Choroid plexus epithelial cell (primary cell): ENCODE data around the gene CYP4F22.
"Not testable (repeated sequence)": the region's sequence is repeated elsewhere in the genome, so short reads cannot be mapped to it uniquely, and the experiment has no call there.

ENCODE experiments used
- DNase-seq: peaks from one replicate; pipeline ENCODE4 v3.0.0-alpha.2; 2010; ENCODE audit warnings: low read depth
- H3K4me3 ChIP-seq: 2 replicates; pipeline ENCODE4 v1.5.1; 2011; ENCODE audit warnings: low read depth, mild to moderate bottlenecking, control low read depth, low read length, moderate library complexity
- CTCF ChIP-seq: conservative IDR thresholded peaks from 2 replicates; pipeline ENCODE4 v1.5.1; 2011; ENCODE audit warnings: low read depth, mild to moderate bottlenecking, control low read depth, inconsistent platforms, low read length, moderate library complexity

The CYP4F22 gene

GRCh38 chr19:15529774-15530372 lies 21.5 kb downstream of the CYP4F22 start:
- no peak for DNase-seq
- no peak overlapping the region for H3K4me3 ChIP-seq
- no peak for TF ChIP-seq CTCF

GRCh38 chr19:15532779-15533521 lies 24.6 kb downstream of the CYP4F22 start:
- DNase-seq, result no peak
- no peak overlapping the region for H3K4me3 ChIP-seq
- no peak for TF ChIP-seq CTCF

GRCh38 chr19:15533522-15533830 lies 25.2 kb downstream of the CYP4F22 start:
- not testable (repeated sequence) for DNase-seq, H3K4me3 ChIP-seq

GRCh38 chr19:15534957-15535864 lies 26.9 kb downstream of the CYP4F22 start:
- TF ChIP-seq CTCF, result no peak
- no peak for DNase-seq
- H3K4me3 ChIP-seq, result no peak overlapping the region

GRCh38 chr19:15536350-15536749 lies 28.0 kb downstream of the CYP4F22 start:
- no peak for TF ChIP-seq CTCF
- DNase-seq, result no peak
- no peak overlapping the region for H3K4me3 ChIP-seq

- TF ChIP-seq CTCF, result no peak
- peak; percentile 23 for DNase-seq
Observed at GRCh38 chr19:15538774-15539173, 30.4 kb downstream of the CYP4F22 start.

GRCh38 chr19:15539638-15540037 lies 31.3 kb downstream of the CYP4F22 start:
- H3K4me3 ChIP-seq, result no peak overlapping the region
- DNase-seq, result no peak
- no peak for TF ChIP-seq CTCF

More at GRCh38 chr19:15538774-15539173, 30.4 kb downstream of the CYP4F22 start:
- H3K4me3 ChIP-seq, result no peak overlapping the region
